Caco-2 (cell line): ENCODE measurements around the gene SUSD2. TPM values are rescaled to one million over a fixed set of nuclear protein-coding genes. Genes with fewer than 3 reads are reported as not detected.
"Not testable (repeated sequence)": the region's sequence is repeated elsewhere in the genome, so short reads cannot be mapped to it uniquely, and the experiment has no call there.

Experiments
- BruUV-seq: library from RNA; stranded (reverse); fragments of 400-500 nt; replicated peaks from 2 replicates; lab custom pipeline; 2021; lab: Mats Ljungman, UMichigan
- CTCF ChIA-PET: fragments of 300-600 bp; sonication (Branson Sonifier 250); formaldehyde crosslinking; loops from one replicate; lab custom pipeline; 2022; ENCODE audit warnings: antibody characterized with exemption; lab: Charles Lee
- POLR2A ChIA-PET: fragments of 300-600 bp; sonication (Branson Sonifier 250); formaldehyde crosslinking; loops from one replicate; lab custom pipeline; 2022; ENCODE audit warnings: antibody characterized with exemption; lab: Charles Lee
- DNase-seq, 2 experiments: peaks; one replicate each; pipeline versions ENCODE4 v3.0.0 to v3.0.0-alpha.2; 2020 to 2022
- H3K27me3 ChIP-seq: replicated peaks from 2 replicates; pipeline ENCODE4 v1.6.0; 2011; ENCODE audit warnings: low read length; ENCODE audit not compliant: control insufficient read depth, insufficient read depth
- H3K36me3 ChIP-seq: 2 replicates; pipeline ENCODE4 v1.5.1; 2011; ENCODE audit warnings: low read length; ENCODE audit not compliant: control insufficient read depth, insufficient read depth
- H3K4me1 ChIP-seq: fragments of 250-450 bp; sonication (Bioruptor Pico); 2 replicates; pipeline ENCODE4 v1.5.1; 2020; ENCODE audit warnings: mild to moderate bottlenecking
- H3K4me3 ChIP-seq: 2 replicates; pipeline ENCODE4 v1.5.1; 2011; ENCODE audit warnings: low read depth, mild to moderate bottlenecking, control low read depth, low read length
- H3K9me3 ChIP-seq: fragments of 250-450 bp; sonication (Bioruptor Pico); 2 replicates; pipeline ENCODE4 v1.5.1; 2020; ENCODE audit warnings: mild to moderate bottlenecking, moderate library complexity
- H3K27ac Mint-ChIP-seq: one replicate; pipeline ENCODE4 v1.8.0; 2022; ENCODE audit warnings: mixed read lengths; ENCODE audit not compliant: unreplicated experiment
- H3K27me3 Mint-ChIP-seq: one replicate; pipeline ENCODE4 v1.8.0; 2022; ENCODE audit warnings: mixed read lengths; ENCODE audit not compliant: insufficient read depth, unreplicated experiment
- H3K36me3 Mint-ChIP-seq: one replicate; pipeline ENCODE4 v1.8.0; 2022; ENCODE audit warnings: mild to moderate bottlenecking, mixed read lengths; ENCODE audit not compliant: insufficient read depth, unreplicated experiment
- H3K4me1 Mint-ChIP-seq: one replicate; pipeline ENCODE4 v1.8.0; 2022; ENCODE audit warnings: low read depth, mixed read lengths; ENCODE audit not compliant: unreplicated experiment
- H3K4me3 Mint-ChIP-seq: one replicate; pipeline ENCODE4 v1.8.0; 2022; ENCODE audit warnings: mild to moderate bottlenecking, moderate library complexity, mixed read lengths; ENCODE audit not compliant: unreplicated experiment
- H3K9me3 Mint-ChIP-seq: one replicate; pipeline ENCODE4 v1.8.0; 2022; ENCODE audit warnings: mixed read lengths; ENCODE audit not compliant: unreplicated experiment
- intact Hi-C: fragments of 100-400 bp; cut with micrococcal nuclease; formaldehyde crosslinking; loops from one replicate; pipeline ENCODE4 v1.10.0; 2022; ENCODE audit not compliant: unreplicated experiment
- total RNA-seq: library from RNA; stranded (reverse); gene quantifications from 2 replicates; pipeline ENCODE4 v1.2.3, GENCODE V29; 2022
- TF ChIP-seq, protein P1 (sequence below), 2 experiments: fragments of 200-600 bp in 1 of 2; IDR thresholded peaks; 1 replicate in 1 of 2; 2 replicates in 1 of 2; pipeline versions ENCODE4 v1.5.1 to v1.8.0; 2011 to 2022; ENCODE audit warnings: antibody characterized with exemption in 1 of 2, control low read depth in 1 of 2, inconsistent platforms in 1 of 2, low read depth in 1 of 2, low read length in 1 of 2, mild to moderate bottlenecking in 1 of 2, moderate library complexity in 1 of 2; ENCODE audit not compliant: insufficient read depth in 1 of 2, severe bottlenecking in 1 of 2, unreplicated experiment in 1 of 2

SUSD2 gene
- total RNA-seq, 1 experiment from 2014 or later, result 7.0 TPM

DNA sequence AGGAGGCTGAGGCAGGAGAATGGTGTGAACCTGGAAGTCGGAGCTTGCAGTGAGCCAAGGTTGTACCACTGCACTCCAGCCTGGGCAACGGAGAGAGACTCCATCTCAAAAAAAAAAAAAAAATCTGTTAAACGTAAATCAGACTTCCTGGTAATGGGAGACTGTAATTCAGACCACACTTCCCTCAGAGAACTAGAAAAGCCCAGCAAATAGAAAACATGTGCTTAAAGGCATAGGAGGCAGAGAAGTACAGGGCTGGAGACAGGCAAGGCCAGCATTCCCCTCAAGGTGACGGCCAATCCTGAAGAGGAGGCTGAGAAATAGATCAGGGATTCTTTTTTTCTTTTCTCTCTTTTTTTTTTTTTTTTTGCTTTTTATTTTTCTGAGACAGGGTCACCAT, 55.4 kb downstream of the SUSD2 start:
- TF ChIP-seq, protein P1, sequence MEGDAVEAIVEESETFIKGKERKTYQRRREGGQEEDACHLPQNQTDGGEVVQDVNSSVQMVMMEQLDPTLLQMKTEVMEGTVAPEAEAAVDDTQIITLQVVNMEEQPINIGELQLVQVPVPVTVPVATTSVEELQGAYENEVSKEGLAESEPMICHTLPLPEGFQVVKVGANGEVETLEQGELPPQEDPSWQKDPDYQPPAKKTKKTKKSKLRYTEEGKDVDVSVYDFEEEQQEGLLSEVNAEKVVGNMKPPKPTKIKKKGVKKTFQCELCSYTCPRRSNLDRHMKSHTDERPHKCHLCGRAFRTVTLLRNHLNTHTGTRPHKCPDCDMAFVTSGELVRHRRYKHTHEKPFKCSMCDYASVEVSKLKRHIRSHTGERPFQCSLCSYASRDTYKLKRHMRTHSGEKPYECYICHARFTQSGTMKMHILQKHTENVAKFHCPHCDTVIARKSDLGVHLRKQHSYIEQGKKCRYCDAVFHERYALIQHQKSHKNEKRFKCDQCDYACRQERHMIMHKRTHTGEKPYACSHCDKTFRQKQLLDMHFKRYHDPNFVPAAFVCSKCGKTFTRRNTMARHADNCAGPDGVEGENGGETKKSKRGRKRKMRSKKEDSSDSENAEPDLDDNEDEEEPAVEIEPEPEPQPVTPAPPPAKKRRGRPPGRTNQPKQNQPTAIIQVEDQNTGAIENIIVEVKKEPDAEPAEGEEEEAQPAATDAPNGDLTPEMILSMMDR (IDR thresholded peaks at IDR 0.05; ENCODE audit: insufficient read depth in 1 of 2, low read depth in 1 of 2, low read length in 1 of 2, severe bottlenecking in 1 of 2, unreplicated experiment in 1 of 2), result no peak
- Histone ChIP-seq H3K4me3 (no peak overlapping the region), H3K9me3 (no peaks in the 10 kb centered on the region), H3K27me3 (no peaks in the 10 kb centered on the region), H3K36me3 (no peaks in the 10 kb centered on the region), H3K4me1 (no peaks in the 10 kb centered on the region)
- POLR2A ChIA-PET, result no interaction called here
- H3K9me3 Mint-ChIP-seq, result no peaks in the 10 kb centered on the region
- CTCF ChIA-PET, result no interaction called here
- H3K27ac Mint-ChIP-seq, result no peak overlapping the region
- no peak for DNase-seq
- intact Hi-C loops, result no loop called here
- H3K27me3 Mint-ChIP-seq, result no peaks in the 10 kb centered on the region
- H3K36me3 Mint-ChIP-seq, result no peaks in the 10 kb centered on the region
- no TSS peak for BruUV-seq
- H3K4me3 Mint-ChIP-seq, result no peak overlapping the region
- H3K4me1 Mint-ChIP-seq, result no peaks in the 10 kb centered on the region

DNA sequence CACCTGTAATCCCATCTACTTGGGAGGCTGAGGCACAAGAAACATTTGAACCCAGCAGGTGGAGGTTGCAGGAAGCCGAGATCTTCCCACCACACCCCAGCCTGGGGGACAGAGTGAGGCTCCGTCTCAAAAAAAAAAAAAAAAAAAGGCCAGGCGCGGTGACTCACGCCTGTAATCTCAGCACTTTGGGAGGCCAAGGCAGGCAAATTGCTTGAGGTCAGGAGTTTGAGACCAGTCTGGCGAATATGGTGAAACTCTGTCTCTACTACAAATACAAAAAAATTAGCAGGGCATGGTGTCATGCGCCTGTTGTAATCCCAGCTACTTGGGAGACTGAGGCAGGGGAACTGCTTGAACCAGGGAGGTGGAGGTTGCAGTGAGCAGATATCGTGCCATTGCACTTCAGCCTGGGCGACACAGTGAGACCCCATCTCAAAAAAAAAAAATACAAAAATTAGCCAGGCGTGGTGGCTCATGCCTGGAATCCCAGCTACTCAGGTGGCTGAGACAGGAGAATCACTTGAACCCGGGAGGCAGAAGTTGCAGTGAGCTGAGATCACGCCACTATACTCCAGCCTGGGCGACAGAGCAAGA, 56.9 kb downstream of the SUSD2 start:
- POLR2A ChIA-PET, H3K36me3 ChIP-seq, BruUV-seq, CTCF ChIA-PET, H3K9me3 ChIP-seq, H3K4me1 ChIP-seq, H3K27me3 ChIP-seq, H3K36me3 Mint-ChIP-seq, H3K4me1 Mint-ChIP-seq, H3K4me3 Mint-ChIP-seq, H3K27me3 Mint-ChIP-seq, DNase-seq, H3K9me3 Mint-ChIP-seq, H3K27ac Mint-ChIP-seq, H3K4me3 ChIP-seq, intact Hi-C loops: not testable (repeated sequence)

Other genes with a start within 250 kb of the SUSD2 start
- 9.0 and 9.6 TPM in 2 replicates for gene GSTT2B, start 220.3 kb upstream of the SUSD2 start, total RNA-seq
- 4.1 and 6.2 TPM in 2 replicates for gene DDTL, start 214.6 kb upstream of the SUSD2 start, total RNA-seq
- 121 and 123 TPM in 2 replicates for gene DDT, start 207.0 kb upstream of the SUSD2 start, total RNA-seq
- gene GSTT2, start 201.4 kb upstream of the SUSD2 start, total RNA-seq, result 0.82 and 1.0 TPM in 2 replicates
- 0.16 TPM in 1 of 2 replicates, not detected in the other for gene GSTT4, start 176.0 kb upstream of the SUSD2 start, total RNA-seq
- gene CABIN1, start 170.2 kb upstream of the SUSD2 start, total RNA-seq, result 65.0 and 72.7 TPM in 2 replicates
- 0.51 and 0.66 TPM in 2 replicates for gene GGT5, start 63.6 kb downstream of the SUSD2 start, total RNA-seq
- 64.6 and 72.8 TPM in 2 replicates for gene SPECC1L, start 89.3 kb downstream of the SUSD2 start, total RNA-seq
- 4.0 and 4.9 TPM in 2 replicates for gene ADORA2A, start 246.1 kb downstream of the SUSD2 start, total RNA-seq